ENCODE measurements around the gene POLK. TPM values are rescaled to one million over a fixed set of nuclear protein-coding genes. Genes with fewer than 3 reads are reported as not detected.

POLK gene
- total RNA-seq, 1 donor from 2014 or later: 39.9 TPM

DNA sequence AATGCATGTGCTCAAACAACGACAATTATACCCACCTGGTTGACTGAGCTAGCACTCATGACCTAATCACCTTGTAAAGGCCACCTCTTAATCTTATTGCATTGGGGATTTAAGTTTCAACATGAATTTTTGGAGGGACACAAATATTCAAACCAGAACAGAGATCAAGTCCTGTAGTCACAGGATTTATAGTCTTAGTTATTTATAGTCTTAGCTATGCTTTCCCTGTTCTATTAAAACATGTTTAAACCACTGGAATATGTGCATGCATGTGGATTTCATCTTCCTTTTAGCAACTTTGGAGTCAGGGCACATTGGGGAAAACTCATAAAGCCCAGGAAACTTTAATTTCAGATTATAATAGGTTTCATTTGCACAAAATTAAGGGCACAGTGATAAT, 126.3 kb downstream of the POLK start:
- no peak for FAIRE-seq
- DNase-seq (ENCODE audit: low spot score in 2 of 2): no peak

GRCh38 chr5:75639535-75640311, 128.0 kb downstream of the POLK start:
- FAIRE-seq (no peak), DNase-seq (ENCODE audit: low spot score in 2 of 2) (no peak)

DNA sequence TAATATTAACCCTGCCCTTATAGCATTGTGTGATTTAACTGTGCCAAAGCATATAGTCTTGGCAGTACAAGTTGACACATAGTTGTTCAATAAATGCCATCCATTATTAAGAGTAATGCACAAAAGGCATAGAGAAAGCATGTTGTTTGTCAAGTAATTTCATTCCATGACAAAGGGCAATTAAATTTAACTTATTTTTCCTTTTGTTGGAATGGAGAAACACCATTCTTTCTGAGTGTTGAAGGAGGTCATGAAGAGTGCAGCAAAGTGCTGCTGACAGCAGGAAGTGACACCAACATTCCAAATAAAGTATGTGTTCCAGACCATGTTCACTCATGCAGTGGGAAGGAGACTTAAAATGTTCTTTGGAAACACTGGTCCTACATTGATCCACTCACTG, 128.7 kb downstream of the POLK start:
- DNase-seq (ENCODE audit: low spot score in 2 of 2): no peak
- FAIRE-seq: no peak

DNA sequence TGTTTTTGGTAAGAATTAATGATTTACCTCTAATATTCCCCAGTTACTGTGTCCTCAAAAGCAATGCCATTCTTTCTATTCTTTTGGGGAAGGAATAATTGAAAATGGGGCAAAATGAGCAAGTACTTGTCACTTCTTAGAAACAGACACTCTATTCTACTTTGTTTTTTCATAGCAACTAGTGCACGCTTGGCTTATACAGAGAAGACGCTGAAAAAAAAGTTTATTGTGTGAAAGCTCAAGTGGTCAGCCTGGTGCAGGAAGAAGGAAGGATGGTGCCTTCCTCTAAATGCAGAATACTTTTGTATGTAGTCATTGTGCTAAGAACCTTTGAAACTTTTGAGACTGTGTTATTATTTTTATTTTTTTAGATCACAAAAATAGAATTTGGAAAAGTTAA, 129.1 kb downstream of the POLK start:
- DNase-seq (ENCODE audit: low spot score in 2 of 2) (no peak), FAIRE-seq (no peak)

GRCh38 chr5:75648712-75649111, 137.0 kb downstream of the POLK start:
- FAIRE-seq: no peak
- DNase-seq (ENCODE audit: low spot score in 2 of 2): no peak

Small RNAs within 50 kb of the gene (small RNA-seq; reads per million reads assigned to genes)
- gene RNU7-175P: not detected

Other genes starting within 250 kb of the POLK start
- 519 TPM for gene HMGCR, start 174.7 kb upstream of the POLK start, total RNA-seq
- 53.8 TPM for gene CERT1, start 262 bp upstream of the POLK start, total RNA-seq
- 1.2 TPM for gene ANKDD1B, start 99.6 kb downstream of the POLK start, total RNA-seq
- 13.0 TPM for gene POC5, start 205.5 kb downstream of the POLK start, total RNA-seq

Data from frontal cortex (tissue), 4 donors.